GM19025 (cell line): Measurements from ENCODE around the gene RNF19B.

Experiments used
- ATAC-seq: cut with Tn5 transposase; IDR thresholded peaks from one replicate; pipeline ENCODE4 v1.9.1; 2021; ENCODE audit warnings: mild to moderate bottlenecking, low read depth, moderate library complexity; ENCODE audit not compliant: unreplicated experiment

Gene RNF19B

GRCh38 chr1:32903991-32904785, 60.4 kb downstream of the RNF19B start:
- no peak for ATAC-seq

- no peak for ATAC-seq
These were observed 62.1 kb downstream of the RNF19B start for GRCh38 chr1:32902535-32902920.

- ATAC-seq = no peak
These were observed 62.6 kb downstream of the RNF19B start for GRCh38 chr1:32901823-32902534.

GRCh38 chr1:32900956-32901822, 63.4 kb downstream of the RNF19B start, which contains the start of gene TMEM54:
TSS of gene TMEM54 (minus strand) at chr1:32901389. CDS start at chr1:32901238, 151 bp downstream.
- no peak for ATAC-seq

- ATAC-seq = no peak
These were observed 64.1 kb downstream of the RNF19B start for GRCh38 chr1:32900371-32900955.

GRCh38 chr1:32899586-32900296, 64.9 kb downstream of the RNF19B start:
- no peak for ATAC-seq

GRCh38 chr1:32898958-32899357, 65.7 kb downstream of the RNF19B start:
- no peak for ATAC-seq

GRCh38 chr1:32898056-32898455, 66.6 kb downstream of the RNF19B start:
- ATAC-seq = no peak

- no peak for ATAC-seq
These were observed 67.2 kb downstream of the RNF19B start for GRCh38 chr1:32897082-32898049.

GRCh38 chr1:32896451-32896850, 68.2 kb downstream of the RNF19B start:
- no peak for ATAC-seq

- no peak for ATAC-seq
These were observed 69.0 kb downstream of the RNF19B start for GRCh38 chr1:32895325-32896215.

GRCh38 chr1:32894681-32895080, 69.9 kb downstream of the RNF19B start:
- no peak for ATAC-seq

GRCh38 chr1:32894019-32894600, 70.5 kb downstream of the RNF19B start:
- no peak for ATAC-seq

- no peak for ATAC-seq
These were observed 71.2 kb downstream of the RNF19B start for GRCh38 chr1:32893198-32894018.

GRCh38 chr1:32892368-32893197, 72.0 kb downstream of the RNF19B start:
- ATAC-seq = no peak

GRCh38 chr1:32891630-32892029, 73.0 kb downstream of the RNF19B start:
- no peak for ATAC-seq
